VCaP (cell line): ENCODE data around the gene ARHGAP25.

Experiments
- H3K27ac ChIP-seq: fragments of 450-650 bp; 2 replicates; pipeline ENCODE4 v1.5.1; 2017
- CTCF ChIP-seq: fragments of 450-650 bp; conservative IDR thresholded peaks from 2 replicates; pipeline ENCODE4 v1.5.1; 2017; ENCODE audit warnings: mild to moderate bottlenecking, moderate library complexity

ARHGAP25 gene

GRCh38 chr2:68827666-68828065 is 93.1 kb downstream of the ARHGAP25 start:
- H3K27ac ChIP-seq = peak overlapping the region; percentile 71; the same call in 1 of the 2 replicates

DNA sequence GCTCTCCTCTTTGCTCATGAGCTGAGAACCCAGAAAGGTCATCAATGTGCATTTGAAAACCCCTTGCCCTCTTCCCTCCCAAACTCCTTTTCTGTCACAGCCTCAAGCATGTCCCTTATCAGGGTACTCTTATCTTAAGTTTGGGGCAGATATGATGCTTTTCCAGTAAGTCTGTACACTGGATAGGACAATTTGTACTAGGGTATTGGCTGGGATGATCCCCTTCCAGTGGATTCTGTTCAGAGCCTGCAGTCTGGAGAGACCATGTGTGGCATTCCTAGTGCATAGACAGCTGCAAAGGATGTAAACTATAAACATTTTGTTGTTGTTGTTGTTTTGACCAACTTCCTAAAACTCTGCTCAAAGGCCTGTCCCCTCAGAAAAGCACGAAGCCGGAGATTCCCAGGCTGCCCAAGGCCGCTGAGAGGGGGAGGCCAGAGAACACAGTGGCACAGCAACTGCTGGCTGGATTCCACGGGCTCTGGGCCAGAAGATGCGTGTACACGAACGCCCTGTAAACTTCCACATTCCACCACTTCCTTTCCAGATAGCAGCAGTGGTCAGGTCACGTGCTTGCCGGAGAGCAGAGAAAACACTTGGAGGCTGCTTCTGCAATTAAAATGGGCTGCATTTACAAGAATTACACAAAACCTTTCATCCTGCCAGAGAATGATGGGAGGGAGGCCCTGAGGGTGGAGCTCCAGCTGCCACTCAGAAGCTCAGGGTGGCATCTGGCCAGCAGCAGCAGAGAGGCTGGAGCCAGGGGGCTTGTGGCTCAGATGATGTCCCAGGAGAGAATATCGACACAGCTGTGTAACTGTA is 94.5 kb downstream of the ARHGAP25 start:
- H3K27ac ChIP-seq = peak overlapping the region; percentile 71
- TF ChIP-seq CTCF = no peak

More at GRCh38 chr2:68827666-68828065, 93.1 kb downstream of the ARHGAP25 start:
- TF ChIP-seq CTCF = no peak

GRCh38 chr2:68829749-68830148 is 95.1 kb downstream of the ARHGAP25 start:
- no peak for TF ChIP-seq CTCF
- peak overlapping the region; percentile 71 for H3K27ac ChIP-seq

- no peak overlapping the region for H3K27ac ChIP-seq
- TF ChIP-seq CTCF = no peak
Observed at GRCh38 chr2:68831686-68832232, 97.1 kb downstream of the ARHGAP25 start.

GRCh38 chr2:68832233-68832869 is 97.7 kb downstream of the ARHGAP25 start:
- no peak overlapping the region for H3K27ac ChIP-seq
- TF ChIP-seq CTCF = no peak

GRCh38 chr2:68833162-68833561 is 98.6 kb downstream of the ARHGAP25 start:
- no peak overlapping the region for H3K27ac ChIP-seq
- TF ChIP-seq CTCF = no peak

DNA sequence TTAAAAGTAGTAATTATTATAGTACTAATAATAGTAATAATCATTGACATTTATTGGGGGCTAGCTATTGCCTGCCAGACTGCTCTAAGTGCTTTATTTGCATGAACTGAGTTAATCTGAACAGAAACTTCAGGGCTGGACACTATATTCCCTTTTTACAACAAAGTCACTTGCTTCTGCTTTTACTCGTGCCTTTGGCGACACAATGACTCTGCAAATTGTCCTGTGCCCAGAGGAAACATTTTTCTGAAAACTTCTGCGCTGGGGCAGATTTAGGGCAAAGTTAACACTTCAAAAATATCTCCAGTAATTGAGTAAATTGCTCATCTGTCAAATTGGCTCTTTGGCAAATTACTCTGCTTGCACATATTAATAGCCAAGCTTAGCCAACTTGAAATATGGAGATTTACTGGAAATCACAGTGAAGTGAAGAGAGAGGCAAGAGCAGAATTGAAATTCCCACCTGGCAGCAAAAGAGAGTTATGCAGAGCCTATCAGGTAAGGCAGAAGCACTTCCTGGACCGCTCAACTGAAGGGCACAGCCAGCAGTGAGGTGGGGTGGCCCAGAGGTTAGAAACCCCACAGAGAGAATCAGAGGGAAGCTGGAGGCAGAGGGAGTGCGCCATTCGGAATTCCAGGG is 100.2 kb downstream of the ARHGAP25 start:
- no peak overlapping the region for H3K27ac ChIP-seq
- TF ChIP-seq CTCF = no peak
